GM18858 (cell line): ENCODE data around the gene EFTUD2.

Experiments used
- ATAC-seq: cut with Tn5 transposase; IDR thresholded peaks from one replicate; pipeline ENCODE4 v1.9.1; 2021; ENCODE audit not compliant: unreplicated experiment

Gene EFTUD2

GRCh38 chr17:44911133-44912001 is 12.1 kb upstream of the EFTUD2 start:
- no peak for ATAC-seq

DNA sequence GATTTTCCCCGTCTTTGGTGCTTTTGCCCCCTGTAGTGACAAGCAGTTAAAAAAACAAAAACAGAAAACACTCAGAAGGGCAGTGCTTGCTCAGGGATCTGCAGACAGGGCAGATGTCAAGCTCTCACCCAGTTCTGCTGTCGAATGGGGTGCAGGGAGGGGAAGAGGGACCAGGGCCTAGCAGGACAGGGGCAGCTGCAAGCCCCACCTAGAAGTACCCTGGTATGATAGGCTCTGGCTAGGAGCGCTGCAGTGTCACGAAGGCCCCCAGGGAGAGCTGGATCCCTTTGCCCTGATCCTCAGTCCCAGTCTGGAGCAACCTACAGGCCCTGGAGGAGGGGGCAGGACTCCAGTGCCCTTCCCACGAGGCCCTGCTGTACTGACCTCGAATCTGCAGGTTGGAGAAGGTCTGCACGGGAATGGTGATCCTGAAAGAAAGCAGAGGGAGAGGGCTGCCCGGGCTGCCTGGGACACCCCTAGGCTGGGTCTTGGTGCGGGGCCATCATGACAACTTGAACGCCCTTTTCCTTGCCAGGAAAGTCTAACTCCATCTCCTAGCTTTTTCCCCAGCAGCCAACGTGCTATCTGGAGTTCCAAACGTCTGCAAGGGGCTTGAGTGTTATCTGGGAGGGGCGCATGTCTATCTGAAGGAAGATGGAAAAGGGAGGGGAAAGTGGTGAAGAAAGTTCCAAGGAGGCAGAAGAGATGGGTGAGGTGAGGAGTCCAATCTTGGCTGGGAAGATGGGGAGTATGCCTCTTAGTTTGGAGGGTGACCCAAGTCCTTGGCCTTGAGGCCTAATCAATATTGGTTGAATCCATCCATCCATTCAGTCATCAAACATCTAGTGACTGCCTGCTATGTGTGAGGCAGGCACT is 11.2 kb upstream of the EFTUD2 start:
- no peak for ATAC-seq

DNA sequence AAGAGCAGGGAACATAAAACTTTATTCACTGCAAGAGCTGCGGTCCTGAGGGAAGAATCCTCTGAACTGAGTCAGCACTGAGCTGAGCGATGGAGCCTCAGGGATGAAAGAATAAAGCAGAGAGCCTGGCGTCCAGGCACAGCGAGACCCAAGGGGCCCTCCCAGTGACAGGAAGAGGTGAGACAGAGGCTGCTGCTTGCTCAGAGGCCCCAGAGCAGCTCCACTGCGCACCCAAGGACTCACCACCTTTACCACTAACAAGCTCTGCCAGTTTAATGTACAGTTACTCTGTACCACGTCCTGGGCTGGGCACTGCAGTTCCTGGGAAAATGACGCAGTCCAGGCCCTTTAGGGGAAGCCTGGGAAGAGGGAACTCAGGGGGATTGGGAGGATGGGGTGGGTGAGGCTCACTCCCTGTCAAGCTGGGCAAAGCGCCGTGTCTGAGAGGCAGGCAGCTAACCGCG is 10.5 kb upstream of the EFTUD2 start:
- ATAC-seq, result no peak

GRCh38 chr17:44908761-44909326 is 9.6 kb upstream of the EFTUD2 start:
- no peak for ATAC-seq

DNA sequence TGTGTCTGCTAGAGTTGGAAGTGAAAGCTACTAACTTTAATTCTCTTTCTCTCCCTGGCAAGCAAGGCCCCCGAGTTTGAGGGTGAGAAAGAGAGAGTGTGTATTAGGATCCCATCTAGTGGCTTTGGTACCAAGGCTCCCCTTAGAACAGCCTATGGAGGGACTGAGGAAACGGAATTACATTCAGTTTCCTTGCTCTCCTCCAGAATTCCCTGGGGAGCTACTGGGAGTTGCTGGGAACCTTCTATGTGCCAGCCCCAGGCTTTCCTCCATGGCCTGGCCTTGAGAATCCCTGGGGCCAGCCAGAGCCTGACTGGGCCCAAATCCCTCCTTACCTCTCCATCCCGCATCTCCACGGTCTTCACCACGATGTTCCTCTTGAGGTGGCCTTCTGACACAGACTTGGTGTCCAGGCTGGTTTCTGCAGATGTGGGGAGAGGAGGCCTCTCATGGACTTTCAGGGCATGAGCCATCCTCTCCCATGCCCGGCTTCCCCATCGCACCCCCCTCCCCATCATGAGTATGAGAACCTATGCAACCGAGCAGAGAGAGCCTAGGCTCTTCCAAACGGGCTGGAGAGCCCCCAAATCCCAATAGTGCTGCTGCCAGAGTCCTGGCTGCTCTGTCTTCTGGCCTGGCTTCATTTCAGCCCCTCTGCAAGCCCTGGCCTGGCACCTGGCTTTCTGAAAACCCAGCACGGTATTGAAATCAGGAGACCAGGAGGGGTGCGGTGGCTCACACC is 8.7 kb upstream of the EFTUD2 start:
- ATAC-seq, result no peak

DNA sequence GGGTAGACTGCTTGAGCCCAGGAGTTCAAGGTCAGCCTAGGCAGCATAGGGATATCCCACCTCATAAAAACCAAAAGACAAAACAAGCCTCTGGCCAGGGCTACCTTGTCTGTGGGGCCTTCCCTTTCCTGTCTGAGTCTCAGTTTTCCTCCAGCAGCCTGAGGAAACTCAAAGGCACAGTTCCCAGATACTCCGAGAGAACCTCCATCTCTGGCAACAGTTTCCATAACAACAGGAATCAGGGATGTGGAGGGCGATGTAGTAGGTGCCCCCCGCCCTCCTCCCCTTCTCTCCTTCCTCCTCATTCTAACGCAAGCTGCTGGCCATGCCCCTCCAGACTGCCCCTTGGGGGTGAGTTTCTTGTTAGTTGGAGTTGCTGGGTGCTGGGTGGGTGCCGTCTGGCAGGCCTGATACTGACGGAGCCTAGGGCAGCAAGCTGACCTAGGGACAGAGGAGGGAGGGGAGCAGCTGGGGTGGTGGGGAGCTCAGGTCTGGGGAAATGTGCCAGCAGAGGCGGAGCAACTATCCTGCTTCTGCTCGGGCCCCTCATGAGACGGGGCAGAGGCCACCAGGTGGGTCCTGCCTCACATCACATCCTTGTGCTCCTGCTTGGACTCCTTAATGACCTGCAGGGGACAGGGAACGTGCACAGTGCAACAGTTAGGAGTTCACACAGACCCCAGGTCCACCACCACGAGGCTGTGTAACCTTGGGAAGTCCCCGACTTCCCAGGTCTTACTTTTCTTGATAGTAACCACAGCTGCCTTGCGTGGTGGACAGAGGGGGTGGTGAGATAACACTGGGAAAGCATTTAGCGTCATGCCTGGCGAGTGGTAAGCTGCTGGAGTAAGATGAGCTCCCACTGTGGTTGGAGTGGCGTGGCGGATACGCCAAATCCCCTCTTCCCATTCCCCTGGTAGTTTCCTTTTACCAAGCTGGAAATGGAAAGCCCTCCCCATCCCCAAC is 7.8 kb upstream of the EFTUD2 start:
- no peak for ATAC-seq

DNA sequence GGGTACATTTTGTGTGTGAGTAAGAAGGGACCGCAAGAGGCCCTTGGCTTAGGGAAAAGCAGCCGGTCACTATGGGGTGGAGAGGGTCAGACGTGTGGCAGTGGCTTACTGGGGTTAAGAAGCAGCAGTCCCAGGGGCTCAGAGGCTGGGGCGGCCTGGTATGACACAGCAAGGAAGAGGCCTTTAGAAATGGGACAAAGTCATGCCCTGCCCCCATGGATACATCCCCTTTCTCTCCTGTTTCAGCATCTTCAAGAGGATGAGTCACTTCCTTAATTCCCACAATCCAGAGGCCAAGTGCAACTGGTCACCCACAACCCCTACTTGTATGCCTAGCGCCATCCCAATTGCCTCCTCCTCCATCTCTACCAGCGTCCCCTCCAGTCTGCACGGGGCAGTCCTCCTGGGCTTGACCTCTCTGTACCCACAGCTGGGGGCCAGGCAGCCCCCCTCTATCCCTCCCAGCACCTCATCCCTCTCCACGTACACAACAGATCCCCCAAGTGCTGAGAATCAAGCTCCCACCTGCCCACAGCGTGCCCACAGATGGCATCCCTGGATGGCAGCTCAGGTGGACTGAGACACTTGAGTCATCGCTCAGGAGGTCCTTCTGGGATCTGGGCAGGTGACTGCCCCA is 6.9 kb upstream of the EFTUD2 start:
- no peak for ATAC-seq

DNA sequence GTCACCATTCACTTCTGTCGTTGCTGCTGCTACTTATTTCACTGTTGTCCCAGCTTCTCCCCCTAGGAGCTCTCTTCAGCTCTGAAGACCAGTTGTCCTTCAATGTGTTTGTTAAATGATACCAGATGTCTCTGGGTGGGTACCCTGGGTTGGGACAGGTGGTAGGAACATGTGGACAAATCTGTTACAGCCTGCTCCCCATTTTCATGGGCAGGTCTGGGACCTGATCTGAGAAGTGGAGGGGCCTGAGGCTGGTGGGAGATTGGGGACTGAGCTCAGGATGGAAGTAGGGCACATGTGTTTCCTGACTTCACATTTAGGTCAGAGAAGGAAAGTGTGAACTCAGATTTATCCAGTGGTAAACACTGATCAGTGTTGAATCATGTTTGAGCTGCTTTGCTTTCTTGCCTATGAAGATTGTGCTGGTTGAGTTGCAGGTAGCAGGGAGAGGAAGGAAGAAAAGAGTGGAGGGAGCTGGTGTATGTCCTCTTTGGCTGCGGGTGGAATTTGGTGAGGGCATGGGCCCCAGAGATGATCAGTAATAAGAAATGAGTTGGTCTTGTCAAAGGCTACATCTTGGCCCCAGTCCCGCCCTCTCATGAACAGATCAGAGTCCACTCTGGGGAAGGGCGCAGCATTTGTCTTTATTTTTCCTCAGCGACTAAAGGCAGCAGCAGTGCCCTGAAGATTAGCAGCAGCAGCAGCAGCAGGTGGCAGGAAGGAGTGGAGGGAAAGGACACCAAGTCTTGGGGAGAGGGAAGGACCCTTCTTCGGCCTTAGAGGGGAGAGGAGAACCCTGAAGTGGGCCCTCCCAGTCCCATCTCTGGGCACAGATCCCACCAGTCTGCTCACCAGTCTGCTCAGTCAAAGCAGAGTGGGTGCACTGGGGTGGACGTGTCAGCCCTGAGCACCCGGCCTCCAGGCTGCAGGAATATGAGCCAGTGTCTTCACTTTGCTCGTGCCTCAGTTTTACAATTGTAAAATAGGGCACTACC is 6.1 kb upstream of the EFTUD2 start:
- ATAC-seq, result no peak

DNA sequence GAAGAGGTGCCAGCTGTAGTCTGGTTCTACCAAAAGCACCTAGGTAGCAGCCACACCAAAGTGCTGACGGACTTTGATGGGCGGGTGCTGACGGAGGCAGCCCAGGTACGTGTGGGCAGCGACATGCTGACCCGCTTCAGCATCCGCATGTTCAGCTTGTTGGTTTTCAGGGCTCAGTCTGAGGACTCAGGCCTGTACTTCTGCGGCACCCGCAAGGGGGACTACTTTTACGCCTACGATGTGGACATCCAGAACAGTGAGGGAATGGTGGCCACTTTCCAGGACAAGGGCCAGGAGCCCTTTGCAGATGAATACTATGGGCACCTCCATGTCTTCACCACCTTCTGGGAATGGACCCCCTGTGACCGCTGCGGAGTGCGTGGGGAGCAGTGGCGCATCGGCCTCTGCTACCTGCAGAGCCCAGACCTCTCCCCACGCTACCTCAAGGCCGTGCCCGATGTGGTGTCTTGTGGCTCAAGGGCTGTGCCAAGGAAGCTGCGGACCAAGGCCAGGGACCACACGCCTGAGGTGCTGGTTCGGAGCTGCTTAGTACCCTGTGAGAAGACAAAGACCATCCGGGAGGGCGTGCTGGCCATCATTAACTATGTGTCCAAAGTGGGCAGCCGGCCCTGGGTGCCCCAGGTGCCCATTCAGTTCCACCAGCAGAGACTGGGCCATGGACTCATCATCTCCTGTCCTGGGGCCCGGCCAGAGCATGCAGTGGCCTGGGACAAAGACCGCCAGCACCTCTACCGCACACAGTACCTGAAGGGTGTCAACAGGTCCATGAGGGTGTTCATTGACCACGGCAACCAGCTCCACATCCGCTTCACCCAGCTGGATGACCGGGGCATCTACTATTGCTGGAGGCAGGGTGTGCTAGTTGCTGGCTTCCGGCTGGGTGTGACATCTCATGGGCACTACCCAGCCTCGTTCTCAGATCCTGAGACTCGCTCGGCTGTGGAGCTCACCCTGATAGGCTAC is 5.0 kb upstream of the EFTUD2 start:
- ATAC-seq, result no peak

DNA sequence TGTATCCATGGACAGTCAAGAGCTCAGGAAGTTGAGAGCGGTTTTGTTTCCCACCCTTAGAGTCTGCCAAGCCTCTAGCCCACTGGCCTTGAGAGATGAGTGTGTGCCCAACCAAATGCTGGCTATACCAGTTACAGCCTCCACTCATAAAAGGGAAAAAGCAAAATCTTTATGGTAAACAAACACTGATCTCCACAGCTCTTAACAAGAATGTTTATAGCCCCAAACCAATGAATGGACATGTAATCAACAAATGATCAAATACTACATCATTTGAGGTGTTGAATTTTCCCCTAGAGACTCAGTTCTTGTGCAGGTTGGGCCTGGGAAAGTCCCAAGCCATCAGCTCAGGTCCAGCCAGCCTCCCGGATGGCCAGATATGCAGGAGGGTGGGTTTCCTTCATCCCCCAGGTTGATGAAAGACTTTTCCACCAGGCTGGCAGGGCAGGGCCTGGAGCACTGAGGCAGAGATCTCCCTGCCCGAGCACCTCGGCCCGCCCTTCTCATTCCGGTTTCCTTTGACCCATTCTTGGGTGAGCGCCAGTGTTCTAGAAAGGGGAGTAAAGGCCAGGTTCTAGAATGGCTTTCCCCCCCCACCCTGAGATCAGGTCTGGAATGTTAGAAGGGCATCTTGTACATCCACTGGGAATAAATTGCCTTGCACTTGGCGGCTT is 3.9 kb upstream of the EFTUD2 start:
- no peak for ATAC-seq

DNA sequence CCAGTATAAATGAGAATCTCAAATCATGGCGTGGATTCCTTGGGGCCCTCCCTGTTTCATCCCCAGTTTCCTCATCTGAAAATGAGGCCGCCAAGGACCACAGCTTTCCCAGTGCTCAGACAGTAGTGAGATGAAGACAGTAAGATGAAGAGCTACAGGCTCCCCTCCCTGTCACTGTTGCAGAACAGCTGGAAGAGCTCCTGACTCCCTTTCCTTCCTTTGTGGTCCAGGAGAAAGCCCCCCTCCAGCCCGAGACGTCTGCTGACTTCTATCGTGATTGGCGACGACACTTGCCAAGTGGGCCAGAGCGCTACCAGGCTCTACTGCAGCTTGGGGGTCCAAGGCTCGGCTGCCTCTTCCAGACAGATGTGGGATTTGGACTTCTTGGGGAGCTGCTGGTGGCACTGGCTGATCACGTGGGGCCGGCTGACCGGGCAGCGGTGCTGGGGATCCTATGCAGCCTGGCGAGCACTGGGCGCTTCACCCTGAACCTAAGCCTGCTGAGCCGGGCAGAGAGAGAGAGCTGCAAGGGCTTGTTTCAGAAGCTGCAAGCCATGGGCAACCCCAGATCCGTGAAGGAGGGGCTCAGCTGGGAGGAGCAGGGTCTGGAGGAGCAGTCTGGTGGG is 3.0 kb upstream of the EFTUD2 start:
- no peak for ATAC-seq

DNA sequence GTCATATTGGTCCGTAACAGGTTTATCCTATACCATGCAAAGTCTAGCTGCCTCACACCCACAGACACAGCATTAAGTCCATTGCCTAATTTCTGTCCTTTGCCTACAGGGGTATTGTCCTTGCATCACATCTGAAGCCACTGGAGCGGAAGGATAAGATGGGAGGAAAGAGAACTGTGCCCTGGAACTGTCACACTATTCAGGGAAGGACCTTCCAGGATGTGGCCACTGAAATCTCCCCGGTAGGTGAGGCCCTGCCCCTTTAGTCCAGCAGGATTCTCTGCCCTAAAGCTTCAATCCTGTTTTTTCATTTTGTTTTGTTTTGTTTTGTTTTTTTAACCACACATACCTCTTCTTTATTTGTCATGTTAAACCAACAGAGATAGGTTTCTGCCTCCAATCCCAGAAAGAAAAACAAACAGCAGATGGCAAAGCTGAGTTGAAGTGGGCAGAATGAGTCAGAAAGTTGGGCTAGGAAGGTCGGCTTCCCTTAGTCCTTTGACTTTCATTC is 2.2 kb upstream of the EFTUD2 start:
- ATAC-seq, result no peak

DNA sequence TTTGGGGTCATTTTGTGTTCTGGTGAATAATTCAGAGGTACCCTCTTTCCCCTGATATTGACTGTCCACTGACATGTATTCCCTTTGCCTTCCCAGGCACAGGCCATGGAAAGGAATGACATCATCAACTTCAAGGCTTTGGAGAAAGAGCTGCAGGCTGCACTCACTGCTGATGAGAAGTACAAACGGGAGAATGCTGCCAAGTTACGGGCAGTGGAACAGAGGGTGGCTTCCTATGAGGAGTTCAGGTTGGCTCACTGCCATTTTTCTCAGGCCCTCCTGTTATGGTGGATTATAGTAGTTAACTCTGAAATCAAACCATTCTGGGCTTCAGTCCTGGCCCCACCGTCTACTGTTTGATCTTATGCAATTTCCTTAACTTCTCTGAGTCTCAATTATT is 1.6 kb upstream of the EFTUD2 start:
- no peak for ATAC-seq

- no peak for ATAC-seq
These were observed 524 bp downstream of the EFTUD2 start for GRCh38 chr17:44898768-44899073.

DNA sequence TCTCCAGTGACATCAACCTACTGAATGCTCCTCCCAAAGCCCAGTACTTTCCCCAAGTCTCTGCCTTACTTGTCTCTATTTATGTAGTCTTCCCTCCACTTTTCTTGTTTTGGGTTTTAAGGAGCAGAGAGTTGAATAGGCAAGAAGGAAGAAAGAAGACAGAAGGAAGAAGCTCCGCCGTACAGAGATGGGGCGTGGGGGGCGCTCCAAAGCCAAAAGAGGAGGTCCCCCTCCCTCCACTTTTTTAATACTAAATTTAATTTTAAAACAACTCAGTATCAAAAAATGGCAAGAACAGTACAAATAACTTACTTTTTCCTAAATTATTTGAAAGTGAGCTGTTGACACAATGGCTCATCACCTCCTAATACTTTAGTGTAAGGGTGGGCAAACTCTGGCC is 4.6 kb downstream of the EFTUD2 start:
- ATAC-seq, result no peak

GRCh38 chr17:44892250-44892649 is 7.0 kb downstream of the EFTUD2 start:
- ATAC-seq, result no peak
